DND-41 (cell line): ENCODE results near the gene EIF2S2.

Experiments
- ATAC-seq: fragments of 200-7000 bp; cut with Tn5 transposase; 3 replicates; pipeline ENCODE4 v1.9.1; 2021; ENCODE audit warnings: low read depth; ENCODE audit not compliant: insufficient read depth
- DNase-seq: peaks from one replicate; pipeline ENCODE4 v3.0.0-alpha.2; 2020
- H2AFZ ChIP-seq: 2 replicates; pipeline ENCODE4 v1.6.0; 2012; ENCODE audit warnings: low read depth, low read length
- H3K27ac ChIP-seq: 2 replicates; pipeline ENCODE4 v1.5.1; 2012; ENCODE audit warnings: low read length, inconsistent platforms
- H3K27me3 ChIP-seq: fragments of 200-600 bp; sonication (generic); 2 replicates; pipeline ENCODE4 v1.6.0; 2012; ENCODE audit warnings: low read length, mild to moderate bottlenecking, inconsistent platforms; ENCODE audit not compliant: insufficient read depth, poor library complexity
- H3K36me3 ChIP-seq: 2 replicates; pipeline ENCODE4 v1.5.1; 2012; ENCODE audit warnings: low read length, inconsistent platforms; ENCODE audit not compliant: insufficient read depth
- H3K4me1 ChIP-seq: 2 replicates; pipeline ENCODE4 v1.5.1; 2012; ENCODE audit warnings: mild to moderate bottlenecking, low read length; ENCODE audit not compliant: insufficient read depth
- H3K4me2 ChIP-seq: 2 replicates; pipeline ENCODE4 v1.6.0; 2012; ENCODE audit warnings: mild to moderate bottlenecking, moderate library complexity, low read length, inconsistent platforms; ENCODE audit not compliant: insufficient read depth
- H3K4me3 ChIP-seq, 2 experiments: fragments of 200-600 bp in 1 of 2; shearing (Covaris generic) in 1 of 2; 2 replicates each; pipeline ENCODE4 v1.5.1; 2012 to 2016; ENCODE audit warnings: inconsistent platforms in 2 of 2, low read length in 2 of 2, mild to moderate bottlenecking in 2 of 2, low read depth in 1 of 2, moderate library complexity in 1 of 2
- H3K79me2 ChIP-seq: 2 replicates; pipeline ENCODE4 v1.6.0; 2012; ENCODE audit warnings: low read length, inconsistent platforms; ENCODE audit not compliant: insufficient read depth
- H3K9ac ChIP-seq: 2 replicates; pipeline ENCODE4 v1.6.0; 2012; ENCODE audit warnings: low read depth, mild to moderate bottlenecking, inconsistent platforms, low read length, moderate library complexity
- H3K9me3 ChIP-seq: 2 replicates; pipeline ENCODE4 v1.5.1; 2012; ENCODE audit warnings: low read length, moderate library complexity, mild to moderate bottlenecking, inconsistent platforms; ENCODE audit not compliant: insufficient read depth, severe bottlenecking
- H4K20me1 ChIP-seq: 2 replicates; pipeline ENCODE4 v1.6.0; 2012; ENCODE audit warnings: low read length; ENCODE audit not compliant: insufficient read depth
- EZH2 ChIP-seq: IDR thresholded peaks from 3 replicates; pipeline ENCODE4 v1.6.1; 2012; ENCODE audit warnings: borderline replicate concordance, low read depth, mild to moderate bottlenecking, moderate library complexity, low read length, inconsistent platforms; ENCODE audit not compliant: severe bottlenecking
- TF ChIP-seq, protein P1 (sequence below): IDR thresholded peaks from 2 replicates; pipeline ENCODE4 v1.5.1; 2012; ENCODE audit warnings: borderline replicate concordance, low read length, moderate library complexity, mild to moderate bottlenecking; ENCODE audit not compliant: poor library complexity, severe bottlenecking; ENCODE audit errors: extremely low read depth

The EIF2S2 gene

GRCh38 chr20:34083781-34084180 is 28.3 kb downstream of the EIF2S2 start:
- no peak for DNase-seq
- peaks cover 78% of the 10 kb centered on the region for H4K20me1 ChIP-seq
- no peak overlapping the region for H3K4me2 ChIP-seq
- no peaks in the 10 kb centered on the region for H3K4me1 ChIP-seq
- no peak overlapping the region for H2AFZ ChIP-seq
- peaks cover 97% of the 10 kb centered on the region for H3K36me3 ChIP-seq
- no peaks in the 10 kb centered on the region for H3K27me3 ChIP-seq
- no peak overlapping the region for H3K9ac ChIP-seq
- no peak overlapping the region for H3K4me3 ChIP-seq
- no peak for ATAC-seq
- peaks cover 26% of the 10 kb centered on the region; the same call in 1 of the 2 replicates for H3K79me2 ChIP-seq
- H3K27ac ChIP-seq = 0 out of 2 replicates have a peak overlapping the region, but pooled peaks have one; percentile 5
- TF ChIP-seq, protein P1, sequence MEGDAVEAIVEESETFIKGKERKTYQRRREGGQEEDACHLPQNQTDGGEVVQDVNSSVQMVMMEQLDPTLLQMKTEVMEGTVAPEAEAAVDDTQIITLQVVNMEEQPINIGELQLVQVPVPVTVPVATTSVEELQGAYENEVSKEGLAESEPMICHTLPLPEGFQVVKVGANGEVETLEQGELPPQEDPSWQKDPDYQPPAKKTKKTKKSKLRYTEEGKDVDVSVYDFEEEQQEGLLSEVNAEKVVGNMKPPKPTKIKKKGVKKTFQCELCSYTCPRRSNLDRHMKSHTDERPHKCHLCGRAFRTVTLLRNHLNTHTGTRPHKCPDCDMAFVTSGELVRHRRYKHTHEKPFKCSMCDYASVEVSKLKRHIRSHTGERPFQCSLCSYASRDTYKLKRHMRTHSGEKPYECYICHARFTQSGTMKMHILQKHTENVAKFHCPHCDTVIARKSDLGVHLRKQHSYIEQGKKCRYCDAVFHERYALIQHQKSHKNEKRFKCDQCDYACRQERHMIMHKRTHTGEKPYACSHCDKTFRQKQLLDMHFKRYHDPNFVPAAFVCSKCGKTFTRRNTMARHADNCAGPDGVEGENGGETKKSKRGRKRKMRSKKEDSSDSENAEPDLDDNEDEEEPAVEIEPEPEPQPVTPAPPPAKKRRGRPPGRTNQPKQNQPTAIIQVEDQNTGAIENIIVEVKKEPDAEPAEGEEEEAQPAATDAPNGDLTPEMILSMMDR = no peak
- no peak for TF ChIP-seq EZH2
- H3K9me3 ChIP-seq = no peaks in the 10 kb centered on the region

GRCh38 chr20:34083137-34083536 is 28.9 kb downstream of the EIF2S2 start:
- Histone ChIP-seq H3K4me1 (no peaks in the 10 kb centered on the region), H3K9ac (no peak overlapping the region), H3K9me3 (no peaks in the 10 kb centered on the region), H3K4me2 (no peak overlapping the region), H4K20me1 (peaks cover 78% of the 10 kb centered on the region), H3K79me2 (peaks cover 26% of the 10 kb centered on the region), H3K4me3 (no peak overlapping the region), H3K27me3 (no peaks in the 10 kb centered on the region), H3K36me3 (peaks cover 97% of the 10 kb centered on the region), H3K27ac (no peak overlapping the region), H2AFZ (no peak overlapping the region)
- TF ChIP-seq, protein P1 = no peak
- no peak for TF ChIP-seq EZH2
- DNase-seq (no peak), ATAC-seq (no peak)

GRCh38 chr20:34082232-34082887 is 29.7 kb downstream of the EIF2S2 start:
- Histone ChIP-seq H4K20me1 (peaks cover 81% of the 10 kb centered on the region), H3K9ac (no peak overlapping the region), H3K4me3 (no peak overlapping the region), H3K27me3 (no peaks in the 10 kb centered on the region), H3K4me2 (no peak overlapping the region), H3K79me2 (peaks cover 29% of the 10 kb centered on the region), H3K9me3 (no peaks in the 10 kb centered on the region), H3K36me3 (peaks cover 97% of the 10 kb centered on the region), H3K4me1 (no peaks in the 10 kb centered on the region), H2AFZ (no peak overlapping the region), H3K27ac (no peak overlapping the region)
- ATAC-seq (no peak), DNase-seq (no peak)
- TF ChIP-seq, protein P1 = no peak
- TF ChIP-seq EZH2 = no peak

DNA sequence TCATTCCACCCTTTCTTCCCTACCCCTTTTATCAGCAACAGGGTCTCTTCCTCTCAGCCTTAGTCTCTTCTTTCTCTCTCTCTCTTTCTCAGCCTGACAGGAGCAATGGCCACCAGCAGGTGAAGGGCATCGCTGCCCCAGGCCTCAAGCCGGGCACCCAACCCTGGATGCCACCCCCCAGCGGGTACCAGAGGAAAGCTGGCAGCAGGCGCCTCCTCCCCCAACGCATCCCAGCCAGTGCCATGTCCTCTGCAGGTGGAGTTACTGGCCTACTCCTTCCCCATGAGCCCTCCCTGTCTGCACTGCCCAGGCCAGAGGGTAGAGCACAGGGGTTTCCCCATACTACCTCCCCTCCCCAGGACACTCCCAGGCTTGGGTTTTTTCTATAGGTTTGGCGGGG is 32.2 kb downstream of the EIF2S2 start:
- Histone ChIP-seq H3K9me3 (no peaks in the 10 kb centered on the region), H3K27me3 (no peaks in the 10 kb centered on the region), H3K27ac (no peak overlapping the region), H4K20me1 (peaks cover 87% of the 10 kb centered on the region), H3K9ac (no peak overlapping the region), H3K4me3 (no peak overlapping the region), H3K36me3 (peaks cover 99% of the 10 kb centered on the region), H2AFZ (no peak overlapping the region), H3K4me1 (no peaks in the 10 kb centered on the region), H3K4me2 (no peak overlapping the region), H3K79me2 (peaks cover 27% of the 10 kb centered on the region)
- no peak for TF ChIP-seq EZH2
- TF ChIP-seq, protein P1 = no peak
- DNase-seq (no peak), ATAC-seq (no peak)
